Liver (tissue), 9 donors: ENCODE measurements around the gene LRIG1. TPM values are rescaled to one million over a fixed set of nuclear protein-coding genes. Genes with fewer than 3 reads are reported as not detected.

Experiments used
- DNase-seq: peaks from one replicate; pipeline ENCODE4 v3.0.0-alpha.2; 2017; ENCODE audit warnings: low spot score
- H3K27ac ChIP-seq, 2 donors: one replicate each; pipeline ENCODE4 v1.7.0; 2013; ENCODE audit warnings: inconsistent platforms in 2 of 2, low read length in 2 of 2, control low read depth in 1 of 2, low read depth in 1 of 2, mild to moderate bottlenecking in 1 of 2
- H3K27me3 ChIP-seq, 4 donors: one replicate each; pipeline versions ENCODE4 v1.6.1 to v1.7.0; 2013; ENCODE audit warnings: low read length in 3 of 4, inconsistent platforms in 1 of 4, mild to moderate bottlenecking in 1 of 4, moderate library complexity in 1 of 4; ENCODE audit not compliant: control insufficient read depth in 4 of 4, insufficient read depth in 4 of 4
- H3K36me3 ChIP-seq, 4 donors: one replicate each; pipeline versions ENCODE4 v1.6.1 to v1.7.0; 2013; ENCODE audit warnings: low read length in 3 of 4, mild to moderate bottlenecking in 3 of 4, low read depth in 1 of 4, moderate library complexity in 1 of 4; ENCODE audit not compliant: control insufficient read depth in 4 of 4, insufficient read depth in 3 of 4
- H3K4me1 ChIP-seq, 4 donors: one replicate each; pipeline versions ENCODE4 v1.6.1 to v1.7.0; 2013; ENCODE audit warnings: low read length in 3 of 4, mild to moderate bottlenecking in 3 of 4, moderate library complexity in 1 of 4; ENCODE audit not compliant: control insufficient read depth in 4 of 4, insufficient read depth in 4 of 4
- H3K4me3 ChIP-seq, 3 donors: one replicate each; pipeline versions ENCODE4 v1.6.1 to v1.7.0; 2013; ENCODE audit warnings: low read length in 3 of 3, control low read depth in 1 of 3, low read depth in 1 of 3, mild to moderate bottlenecking in 1 of 3
- H3K9ac ChIP-seq, 2 donors: one replicate each; pipeline ENCODE4 v1.7.0; 2013; ENCODE audit warnings: low read length in 2 of 2, mild to moderate bottlenecking in 2 of 2, moderate library complexity in 2 of 2, control low read depth in 1 of 2, low read depth in 1 of 2
- H3K9me3 ChIP-seq, 4 donors: one replicate each; pipeline versions ENCODE4 v1.6.1 to v1.7.0; 2013; ENCODE audit warnings: low read length in 3 of 4; ENCODE audit not compliant: control insufficient read depth in 4 of 4
- ATF3 ChIP-seq: IDR thresholded peaks from 2 replicates; pipeline ENCODE4 v1.6.1; 2016; ENCODE audit warnings: antibody characterized with exemption
- CTCF ChIP-seq: fragments of 150-350 bp; IDR thresholded peaks from 2 replicates; pipeline ENCODE4 v1.5.1; 2017; ENCODE audit warnings: improper control_type of control experiment, low read depth, low read length; ENCODE audit not compliant: missing input control
- EGR1 ChIP-seq, 2 donors: IDR thresholded peaks; 2 replicates each; pipeline ENCODE4 v1.6.1; 2016 to 2018; ENCODE audit warnings: antibody characterized with exemption in 2 of 2, low read depth in 2 of 2
- FOXA1 ChIP-seq: IDR thresholded peaks from 2 replicates; pipeline ENCODE4 v1.6.1; 2016; ENCODE audit warnings: antibody characterized with exemption
- GABPA ChIP-seq, 2 donors: IDR thresholded peaks in 1 of 2; conservative IDR thresholded peaks in 1 of 2; 2 replicates each; pipeline ENCODE4 v1.6.1; 2016; ENCODE audit warnings: antibody characterized with exemption in 2 of 2, mild to moderate bottlenecking in 1 of 2, moderate library complexity in 1 of 2
- HNF4A ChIP-seq, 2 donors: conservative IDR thresholded peaks; 2 replicates each; pipeline ENCODE4 v1.6.1; 2016; ENCODE audit warnings: antibody characterized with exemption in 2 of 2, mild to moderate bottlenecking in 2 of 2
- HNF4G ChIP-seq: IDR thresholded peaks from 2 replicates; pipeline ENCODE4 v1.6.1; 2016; ENCODE audit warnings: antibody characterized with exemption
- MAX ChIP-seq: IDR thresholded peaks from 2 replicates; pipeline ENCODE4 v1.6.1; 2016; ENCODE audit warnings: antibody characterized with exemption
- RAD21 ChIP-seq, 2 donors: IDR thresholded peaks; 2 replicates each; pipeline ENCODE4 v1.6.1; 2016; ENCODE audit warnings: antibody characterized with exemption in 2 of 2, mild to moderate bottlenecking in 2 of 2
- REST ChIP-seq: IDR thresholded peaks from 2 replicates; pipeline ENCODE4 v1.6.1; 2016; ENCODE audit warnings: antibody characterized with exemption, mild to moderate bottlenecking
- TAF1 ChIP-seq: conservative IDR thresholded peaks from 2 replicates; pipeline ENCODE4 v1.6.1; 2016; ENCODE audit warnings: antibody characterized with exemption, mild to moderate bottlenecking
- ZBTB33 ChIP-seq: IDR thresholded peaks from 2 replicates; pipeline ENCODE4 v1.6.1; 2016; ENCODE audit warnings: antibody characterized with exemption
- WGBS: extraction: QIAGEN DNeasy Blood & Tissue Kit; methylation state at CpG from one replicate; pipeline ENCODE4 v1.1.7; 2013; 5-methylcytosine and 5-hydroxymethylcytosine counted together
- polyA plus RNA-seq, 2 donors: library from polyadenylated mRNA; stranded (reverse) in 1 of 2; unstranded in 1 of 2; fragments of 200-250 nt in 1 of 2; fragments of >200 nt in 1 of 2; fragmentation: Nextera tagmentation in 1 of 2; extraction: Ambion mirVana in 1 of 2; gene quantifications; one replicate each; pipeline versions ENCODE4 v1.2.1 to v1.2.3, GENCODE V29; 2013 to 2015
- total RNA-seq, 2 donors: library from RNA; depleted of rRNA; stranded (reverse); fragments of >200 nt; gene quantifications; one replicate each; pipeline ENCODE4 v1.2.3, GENCODE V29; 2014
- donor health status: healthy.
- donor health status: healthy.
- donor health status: healthy.
- donor health status: healthy.
- donor health status: healthy.

The LRIG1 gene
- total and polyA plus RNA-seq, 4 donors = 9.4 to 48.9 (median 12.9) TPM

- TF ChIP-seq CTCF (no peak), ZBTB33 (no peak), HNF4G (no peak), FOXA1 (no peak), RAD21 (IDR thresholded peaks at IDR 0.05) (no peak), HNF4A (conservative IDR thresholded peaks at IDR 0.05) (no peak), ATF3 (no peak), REST (no peak), GABPA (IDR thresholded peaks at IDR 0.05 in 1 of 2, conservative IDR thresholded peaks at IDR 0.05 in 1 of 2) (no peak), EGR1 (IDR thresholded peaks at IDR 0.05; ENCODE audit: low read depth in 2 of 2) (no peak), MAX (no peak), TAF1 (no peak)
- no peaks in the 10 kb centered on the region for H3K27me3 ChIP-seq
- no peak for DNase-seq
- H3K36me3 ChIP-seq = peaks cover 0 to 7% (median 1%) of the 10 kb centered on the region in 4 donors
- H3K4me1 ChIP-seq = peaks cover 4 to 14% (median 10%) of the 10 kb centered on the region in 4 donors
- WGBS = 95% methylated on average over 4 of the region's 4 CpGs
- H3K4me3 ChIP-seq = no peak overlapping the region
- no peak overlapping the region for H3K27ac ChIP-seq
- no peaks in the 10 kb centered on the region for H3K9me3 ChIP-seq
- H3K9ac ChIP-seq = no peak overlapping the region
Measured at GRCh38 chr3:66438046-66438445, 62.8 kb downstream of the LRIG1 start.

GRCh38 chr3:66437341-66437929 lies 63.4 kb downstream of the LRIG1 start:
- 91% methylated on average over 7 of the region's 7 CpGs for WGBS
- no peak overlapping the region for H3K9ac ChIP-seq
- peaks cover 0 to 7% (median 2%) of the 10 kb centered on the region in 4 donors for H3K36me3 ChIP-seq
- DNase-seq = no peak
- no peak overlapping the region for H3K27ac ChIP-seq
- no peak overlapping the region for H3K4me3 ChIP-seq
- H3K4me1 ChIP-seq = peaks cover 0 to 8% (median 4%) of the 10 kb centered on the region in 4 donors
- no peak for TF ChIP-seq REST
- TF ChIP-seq ZBTB33 = no peak
- no peak for TF ChIP-seq GABPA (IDR thresholded peaks at IDR 0.05 in 1 of 2, conservative IDR thresholded peaks at IDR 0.05 in 1 of 2)
- H3K9me3 ChIP-seq = no peaks in the 10 kb centered on the region
- no peaks in the 10 kb centered on the region for H3K27me3 ChIP-seq
